Measurements from ENCODE around the gene ROBO1. TPM values are rescaled to one million over a fixed set of nuclear protein-coding genes. Genes with fewer than 3 reads are reported as not detected.

ROBO1 gene
- total and polyA plus RNA-seq, 2 of the 13 experiments (the other 11 are each of a cell fraction or from before 2014, with no cell fraction given): 52.2 to 71.0 TPM

GRCh38 chr3:79211586-79212359 is 556.0 kb downstream of the ROBO1 start:
- Histone ChIP-seq H3K79me2 (ENCODE audit: insufficient read depth, low read length) (no peaks in the 10 kb centered on the region), H3K4me2 (ENCODE audit: low read depth, low read length) (no peak overlapping the region), H3K9me3 (ENCODE audit: low read length) (no peaks in the 10 kb centered on the region), H4K20me1 (ENCODE audit: insufficient read depth, low read length) (no peaks in the 10 kb centered on the region), H3K36me3 (replicated peaks in 1 of 2; ENCODE audit: control insufficient read depth in 1 of 2, insufficient read depth in 2 of 2, low read length in 2 of 2) (no peaks in the 10 kb centered on the region), H3K4me1 (ENCODE audit: insufficient read depth, low read length) (no peaks in the 10 kb centered on the region), H3K4me3 (replicated peaks in 1 of 3; ENCODE audit: insufficient read depth in 1 of 3, low read depth in 2 of 3, low read length in 3 of 3) (no peak overlapping the region), H2AFZ (ENCODE audit: low read length) (no peak overlapping the region), H3K9ac (ENCODE audit: insufficient read depth, low read depth, low read length) (no peak overlapping the region), H3K27me3 (ENCODE audit: control insufficient read depth in 1 of 2, insufficient read depth in 2 of 2, low read length in 2 of 2) (no peaks in the 10 kb centered on the region), H3K27ac (ENCODE audit: extremely low read length, insufficient read depth, low read length) (no peak overlapping the region)
- in situ Hi-C loops (cut with HindIII; ENCODE audit: extremely low pct_ligation_motif_present, low pct_unique_long_range_greater_than_20kb): no loop called here
- DNase-seq (ENCODE audit: low spot score): no peak
- WGBS (ENCODE audit: low lambda C conversion rate): 0% methylated on average over 7 of the region's 12 CpGs
- TF ChIP-seq HOXD1 (CRISPR knock-in tag; IDR thresholded peaks at IDR 0.05) (no peak), ZNF496 (CRISPR knock-in tag; IDR thresholded peaks at IDR 0.05; ENCODE audit: insufficient replicate concordance) (no peak), MAFK (conservative IDR thresholded peaks at IDR 0.05 in 1 of 2, IDR thresholded peaks at IDR 0.05 in 1 of 2; ENCODE audit: low read length in 2 of 2) (no peak), ZNF282 (IDR thresholded peaks at IDR 0.05; ENCODE audit: partially characterized antibody) (no peak), FUBP1 (CRISPR knock-in tag; IDR thresholded peaks at IDR 0.05; ENCODE audit: borderline replicate concordance) (no peak), ZNF44 (CRISPR knock-in tag; IDR thresholded peaks at IDR 0.05) (no peak), ZNF597 (CRISPR knock-in tag; IDR thresholded peaks at IDR 0.05) (no peak), ZNF124 (CRISPR knock-in tag; IDR thresholded peaks at IDR 0.05) (no peak), ISL2 (CRISPR knock-in tag; IDR thresholded peaks at IDR 0.05) (no peak), CERS6 (CRISPR knock-in tag; IDR thresholded peaks at IDR 0.05) (no peak)
- ChIA-PET CTCF (ENCODE audit: low intra/inter-chr PET ratio, low total read pairs) (no interaction called here), POLR2A (no interaction called here)
- no peak for ATAC-seq
- BruUV-seq (replicated peaks): no TSS peak
- intact Hi-C loops (cut with micrococcal nuclease; ENCODE audit: unreplicated experiment): no loop called here
- no peak for FAIRE-seq
